HEK293T (cell line): Measurements from ENCODE around the gene SERF2.
"Not testable (repeated sequence)": the region's sequence is repeated elsewhere in the genome, so short reads cannot be mapped to it uniquely, and the experiment has no call there.

ENCODE experiments used
- ARNT ChIP-seq: fragments of 450-650 bp; IDR thresholded peaks from 2 replicates; pipeline ENCODE4 v1.6.1; 2017; ENCODE audit warnings: mild to moderate bottlenecking
- BHLHE40 ChIP-seq: fragments of 450-650 bp; IDR thresholded peaks from 2 replicates; pipeline ENCODE4 v1.6.1; 2016; ENCODE audit warnings: mild to moderate bottlenecking, moderate library complexity, borderline replicate concordance
- CTBP1 ChIP-seq: fragments of 450-650 bp; IDR thresholded peaks from 2 replicates; pipeline ENCODE4 v1.6.1; 2016; ENCODE audit warnings: borderline replicate concordance
- ELF4 ChIP-seq: fragments of 450-650 bp; IDR thresholded peaks from 2 replicates; pipeline ENCODE4 v1.6.1; 2017; ENCODE audit warnings: antibody characterized with exemption
- FOXA1 ChIP-seq: fragments of 450-650 bp; IDR thresholded peaks from 2 replicates; pipeline ENCODE4 v1.6.1; 2016; ENCODE audit warnings: mild to moderate bottlenecking
- FOXK2 ChIP-seq: fragments of 450-650 bp; IDR thresholded peaks from 2 replicates; pipeline ENCODE4 v1.6.1; 2016; ENCODE audit warnings: mild to moderate bottlenecking
- FOXM1 ChIP-seq: fragments of 450-650 bp; IDR thresholded peaks from 2 replicates; pipeline ENCODE4 v1.6.1; 2017; ENCODE audit warnings: mild to moderate bottlenecking, borderline replicate concordance
- HDGF ChIP-seq: fragments of 450-650 bp; IDR thresholded peaks from 2 replicates; pipeline ENCODE4 v1.6.1; 2017; ENCODE audit warnings: antibody characterized with exemption, borderline replicate concordance
- L3MBTL2 ChIP-seq: fragments of 450-650 bp; conservative IDR thresholded peaks from 2 replicates; pipeline ENCODE4 v1.6.1; 2016; ENCODE audit warnings: mild to moderate bottlenecking
- SP1 ChIP-seq: fragments of 450-650 bp; IDR thresholded peaks from 2 replicates; pipeline ENCODE4 v1.6.1; 2017
- SUZ12 ChIP-seq: fragments of 450-650 bp; IDR thresholded peaks from 2 replicates; pipeline ENCODE4 v1.6.1; 2016; ENCODE audit warnings: mild to moderate bottlenecking
- TARDBP ChIP-seq: fragments of 450-650 bp; IDR thresholded peaks from 2 replicates; pipeline ENCODE4 v1.6.1; 2016
- ZNF384 ChIP-seq: fragments of 450-650 bp; IDR thresholded peaks from 2 replicates; pipeline ENCODE4 v1.6.1; 2016
- TF ChIP-seq, protein P1 (sequence below): fragments of 450-650 bp; IDR thresholded peaks from 2 replicates; pipeline ENCODE4 v1.6.1; 2016

DNA sequence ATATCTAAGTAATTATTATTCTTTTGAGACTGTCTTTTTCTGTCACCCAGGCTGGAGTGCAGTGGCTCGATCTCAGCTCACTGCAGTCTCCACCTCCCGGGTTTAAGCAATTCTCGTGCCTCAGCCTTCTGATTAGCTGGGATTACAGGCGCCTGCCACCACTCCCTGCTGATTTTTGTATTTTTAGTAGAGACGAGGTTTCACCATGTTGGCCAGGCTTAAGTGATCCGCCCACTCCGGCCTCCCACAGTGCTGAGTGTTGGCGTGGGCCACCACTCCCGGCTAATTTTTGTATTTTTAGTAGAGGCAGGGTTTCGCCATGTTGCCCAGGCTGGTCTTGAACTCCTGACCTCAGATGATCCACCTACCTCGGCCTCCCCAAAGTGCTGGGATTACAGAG is 33.2 kb downstream of the SERF2 start:
- not testable (repeated sequence) for TF ChIP-seq ELF4, HDGF, FOXK2, SUZ12, L3MBTL2, TARDBP, FOXM1, CTBP1, SP1, BHLHE40, FOXA1, ZNF384, ARNT
- TF ChIP-seq, protein P1, sequence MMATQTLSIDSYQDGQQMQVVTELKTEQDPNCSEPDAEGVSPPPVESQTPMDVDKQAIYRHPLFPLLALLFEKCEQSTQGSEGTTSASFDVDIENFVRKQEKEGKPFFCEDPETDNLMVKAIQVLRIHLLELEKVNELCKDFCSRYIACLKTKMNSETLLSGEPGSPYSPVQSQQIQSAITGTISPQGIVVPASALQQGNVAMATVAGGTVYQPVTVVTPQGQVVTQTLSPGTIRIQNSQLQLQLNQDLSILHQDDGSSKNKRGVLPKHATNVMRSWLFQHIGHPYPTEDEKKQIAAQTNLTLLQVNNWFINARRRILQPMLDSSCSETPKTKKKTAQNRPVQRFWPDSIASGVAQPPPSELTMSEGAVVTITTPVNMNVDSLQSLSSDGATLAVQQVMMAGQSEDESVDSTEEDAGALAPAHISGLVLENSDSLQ: not testable (repeated sequence)
